ENCODE results near the gene DAB1.

DAB1 gene

DNA sequence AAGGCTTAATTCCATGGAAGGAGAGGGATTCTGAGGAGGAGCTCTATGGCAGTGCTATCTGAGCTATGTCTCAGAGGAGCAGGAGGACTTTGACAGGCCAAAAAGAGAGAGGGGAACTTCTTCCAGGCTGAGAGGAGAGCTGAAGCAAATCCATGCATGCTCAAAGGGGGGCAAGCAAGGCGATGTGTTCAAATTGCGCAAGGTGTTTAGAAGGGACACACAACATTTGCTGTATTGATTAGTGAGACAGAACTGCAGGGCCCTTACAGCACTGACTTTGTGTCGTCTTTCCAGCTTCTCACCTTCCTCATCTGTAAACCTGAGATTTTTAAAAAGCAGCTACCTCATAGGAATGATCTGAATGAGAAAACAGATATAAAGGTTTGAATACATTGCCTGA, 145.3 kb downstream of the DAB1 start:
- no peak for TF ChIP-seq ZNF274 (IDR thresholded peaks at IDR 0.05; ENCODE audit: low read depth, low read length)
- TF ChIP-seq YY1 (IDR thresholded peaks at IDR 0.05; ENCODE audit: insufficient read depth, insufficient read length), result no peak

DNA sequence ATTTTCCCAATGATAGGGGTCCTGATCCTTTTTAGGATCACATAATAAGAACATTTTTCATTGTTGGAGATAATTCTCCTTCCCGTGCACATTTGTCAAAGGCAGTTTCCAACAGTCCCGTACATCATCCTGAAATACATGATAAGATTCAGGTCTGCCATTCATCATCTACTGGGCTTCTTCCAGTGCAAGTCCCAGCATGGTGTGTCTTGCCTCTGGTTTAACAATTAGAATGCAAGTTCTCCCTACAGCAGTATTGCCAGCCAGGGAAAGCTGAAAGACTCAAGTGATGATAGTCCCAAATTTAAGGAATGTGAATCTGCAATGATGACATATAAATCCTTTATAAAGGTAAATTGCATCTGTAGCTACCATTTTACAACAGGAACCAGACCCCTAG, 146.2 kb downstream of the DAB1 start:
- no peak overlapping the region for H3K9ac ChIP-seq (ENCODE audit: insufficient read length, low read depth)
- TF ChIP-seq YY1 (IDR thresholded peaks at IDR 0.05; ENCODE audit: insufficient read depth, insufficient read length) (no peak), SUZ12 (IDR thresholded peaks at IDR 0.05; ENCODE audit: extremely low read depth, insufficient read depth, insufficient read length) (no peak), ZNF274 (IDR thresholded peaks at IDR 0.05; ENCODE audit: low read depth, low read length) (no peak)
- H3K4me3 ChIP-seq (ENCODE audit: insufficient read length, low read depth), result no peak overlapping the region
- no peaks in the 10 kb centered on the region for H3K36me3 ChIP-seq (ENCODE audit: insufficient read depth, insufficient read length, low read length)
- no peaks in the 10 kb centered on the region for H3K27me3 ChIP-seq (ENCODE audit: insufficient read depth, insufficient read length)
- H3K9me3 ChIP-seq (ENCODE audit: insufficient read depth, low read length), result no peaks in the 10 kb centered on the region
- no peaks in the 10 kb centered on the region for H3K4me1 ChIP-seq (ENCODE audit: insufficient read depth, insufficient read length)
- DNase-seq (ENCODE audit: low read depth, low spot score), result no peak

More for the DNA sequence above, 145.3 kb downstream of the DAB1 start:
- Histone ChIP-seq H3K27me3 (ENCODE audit: insufficient read depth, insufficient read length) (no peaks in the 10 kb centered on the region), H3K4me3 (ENCODE audit: insufficient read length, low read depth) (no peak overlapping the region), H3K9ac (ENCODE audit: insufficient read length, low read depth) (no peak overlapping the region), H3K36me3 (ENCODE audit: insufficient read depth, insufficient read length, low read length) (no peaks in the 10 kb centered on the region), H3K9me3 (ENCODE audit: insufficient read depth, low read length) (no peaks in the 10 kb centered on the region), H3K4me1 (ENCODE audit: insufficient read depth, insufficient read length) (no peaks in the 10 kb centered on the region)
- no peak for DNase-seq (ENCODE audit: low read depth, low spot score)

DNA sequence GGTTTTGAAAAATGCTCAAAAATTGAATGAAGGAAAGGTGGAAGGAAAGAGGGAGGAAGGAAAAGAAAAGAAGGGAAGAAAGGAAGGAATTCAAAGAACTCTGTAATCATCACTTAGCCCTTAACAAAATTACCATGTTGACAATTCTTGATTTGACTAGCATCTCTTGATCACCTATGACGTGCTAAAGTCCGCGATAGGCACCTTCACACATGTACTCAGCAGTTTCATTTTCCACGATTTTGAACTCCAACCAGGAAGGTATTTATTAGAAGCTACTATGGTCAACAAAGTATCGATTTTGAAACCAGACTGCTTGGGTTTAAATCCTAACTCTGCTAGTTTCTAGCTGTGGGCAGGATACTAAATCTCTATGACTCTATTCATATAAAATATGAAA, 146.9 kb downstream of the DAB1 start:
- TF ChIP-seq ZNF274 (IDR thresholded peaks at IDR 0.05; ENCODE audit: low read depth, low read length) (no peak), SUZ12 (IDR thresholded peaks at IDR 0.05; ENCODE audit: extremely low read depth, insufficient read depth, insufficient read length) (no peak), YY1 (IDR thresholded peaks at IDR 0.05; ENCODE audit: insufficient read depth, insufficient read length) (no peak)
- H3K4me1 ChIP-seq (ENCODE audit: insufficient read depth, insufficient read length), result no peaks in the 10 kb centered on the region
- no peaks in the 10 kb centered on the region for H3K27me3 ChIP-seq (ENCODE audit: insufficient read depth, insufficient read length)
- DNase-seq (ENCODE audit: low read depth, low spot score), result no peak
- H3K36me3 ChIP-seq (ENCODE audit: insufficient read depth, insufficient read length, low read length), result no peaks in the 10 kb centered on the region
- no peaks in the 10 kb centered on the region for H3K9me3 ChIP-seq (ENCODE audit: insufficient read depth, low read length)
- no peak overlapping the region for H3K4me3 ChIP-seq (ENCODE audit: insufficient read length, low read depth)
- H3K9ac ChIP-seq (ENCODE audit: insufficient read length, low read depth), result no peak overlapping the region

DNA sequence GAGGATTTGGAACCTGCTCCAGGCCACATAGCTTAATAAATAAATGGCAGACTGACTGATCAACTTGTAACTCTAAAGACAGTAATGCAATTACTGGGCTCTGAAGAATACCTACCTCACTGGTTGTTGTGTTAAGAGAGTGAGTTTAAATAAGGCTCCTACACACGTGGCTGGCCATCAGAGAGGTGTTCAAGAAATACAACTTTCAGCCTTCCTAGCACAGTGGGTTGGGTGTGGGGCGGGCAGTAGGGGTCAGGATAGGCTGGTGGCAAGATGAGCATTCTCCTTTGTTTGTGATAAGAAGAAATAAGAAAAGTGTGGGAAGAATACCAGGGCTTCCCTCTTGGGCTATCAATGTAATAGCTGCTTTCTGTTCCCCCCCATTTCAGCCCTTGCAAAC, 151.3 kb downstream of the DAB1 start:
- TF ChIP-seq SUZ12 (IDR thresholded peaks at IDR 0.05; ENCODE audit: extremely low read depth, insufficient read depth, insufficient read length), result no peak

DNA sequence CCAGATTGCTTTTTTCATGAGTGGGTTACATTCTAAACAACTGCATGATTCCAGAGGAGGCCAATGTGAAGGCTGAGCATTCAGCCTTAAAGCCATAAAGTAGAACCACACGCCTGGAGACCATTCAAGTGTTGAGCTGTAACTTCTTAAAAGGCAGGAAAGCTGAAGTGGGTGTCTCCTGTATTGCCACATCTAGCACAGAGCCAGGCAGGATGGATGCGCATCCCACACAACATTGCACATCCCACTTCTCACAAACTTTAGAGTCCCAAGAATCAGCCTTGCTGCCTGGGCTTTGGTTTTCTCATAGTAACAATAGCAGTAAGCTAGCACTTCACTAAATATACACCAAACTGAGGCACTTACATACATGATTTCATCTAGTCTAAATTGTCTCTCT, 151.7 kb downstream of the DAB1 start:
- Histone ChIP-seq H3K27me3 (ENCODE audit: insufficient read depth, insufficient read length) (no peaks in the 10 kb centered on the region), H3K4me1 (ENCODE audit: insufficient read depth, insufficient read length) (no peaks in the 10 kb centered on the region), H3K9ac (ENCODE audit: insufficient read length, low read depth) (no peak overlapping the region), H3K9me3 (ENCODE audit: insufficient read depth, low read length) (no peaks in the 10 kb centered on the region), H3K36me3 (ENCODE audit: insufficient read depth, insufficient read length, low read length) (no peaks in the 10 kb centered on the region), H3K4me3 (ENCODE audit: insufficient read length, low read depth) (no peak overlapping the region)
- TF ChIP-seq ZNF274 (IDR thresholded peaks at IDR 0.05; ENCODE audit: low read depth, low read length) (no peak), YY1 (IDR thresholded peaks at IDR 0.05; ENCODE audit: insufficient read depth, insufficient read length) (no peak), SUZ12 (IDR thresholded peaks at IDR 0.05; ENCODE audit: extremely low read depth, insufficient read depth, insufficient read length) (no peak)
- DNase-seq (ENCODE audit: low read depth, low spot score), result no peak

More for the DNA sequence above, 151.3 kb downstream of the DAB1 start:
- no peaks in the 10 kb centered on the region for H3K9me3 ChIP-seq (ENCODE audit: insufficient read depth, low read length)
- H3K4me1 ChIP-seq (ENCODE audit: insufficient read depth, insufficient read length), result no peaks in the 10 kb centered on the region
- no peaks in the 10 kb centered on the region for H3K27me3 ChIP-seq (ENCODE audit: insufficient read depth, insufficient read length)
- no peak overlapping the region for H3K4me3 ChIP-seq (ENCODE audit: insufficient read length, low read depth)
- no peaks in the 10 kb centered on the region for H3K36me3 ChIP-seq (ENCODE audit: insufficient read depth, insufficient read length, low read length)
- H3K9ac ChIP-seq (ENCODE audit: insufficient read length, low read depth), result no peak overlapping the region
- DNase-seq (ENCODE audit: low read depth, low spot score), result no peak

DNA sequence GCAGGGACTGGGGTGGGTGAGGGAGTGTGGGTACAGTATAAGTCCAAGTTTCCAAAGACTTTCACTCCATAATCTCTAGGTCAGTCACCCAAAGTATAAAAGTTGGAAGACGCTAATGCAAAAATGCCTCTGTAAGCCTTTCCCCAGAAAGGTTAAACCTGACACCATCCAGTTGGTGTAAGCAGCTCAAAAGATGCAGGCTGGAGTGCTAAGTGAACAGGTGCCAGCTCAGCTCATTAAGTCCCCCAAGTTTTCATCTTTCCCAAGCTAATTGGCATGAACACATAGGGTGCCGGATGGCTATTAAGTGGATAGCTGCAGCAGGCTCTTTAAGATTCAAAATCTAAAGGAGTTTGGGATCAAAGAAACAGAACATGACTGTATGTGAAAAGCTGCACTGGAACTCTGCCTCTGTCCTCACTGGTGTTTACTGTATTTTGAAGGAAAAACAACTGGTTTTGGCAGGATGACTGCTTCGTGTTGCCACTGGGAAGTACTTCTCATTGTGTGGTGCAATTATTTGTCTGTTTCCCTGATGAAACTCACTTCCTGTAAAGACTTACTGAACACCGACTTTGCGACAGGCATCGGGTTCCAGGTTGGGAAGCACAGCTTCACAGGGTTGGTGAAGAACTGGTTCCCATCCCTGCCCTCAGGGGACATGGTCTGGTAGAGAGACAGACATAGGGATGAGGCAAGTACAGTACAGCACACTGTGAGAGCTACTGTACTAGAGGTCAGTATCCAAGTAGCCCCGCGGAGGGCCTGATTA, 152.7 kb downstream of the DAB1 start:
- DNase-seq (ENCODE audit: low read depth, low spot score), result no peak
- H3K27me3 ChIP-seq (ENCODE audit: insufficient read depth, insufficient read length), result no peaks in the 10 kb centered on the region
- H3K4me3 ChIP-seq (ENCODE audit: insufficient read length, low read depth), result no peak overlapping the region
- H3K36me3 ChIP-seq (ENCODE audit: insufficient read depth, insufficient read length, low read length), result no peaks in the 10 kb centered on the region
- no peak overlapping the region for H3K9ac ChIP-seq (ENCODE audit: insufficient read length, low read depth)
- H3K4me1 ChIP-seq (ENCODE audit: insufficient read depth, insufficient read length), result no peaks in the 10 kb centered on the region
- no peaks in the 10 kb centered on the region for H3K9me3 ChIP-seq (ENCODE audit: insufficient read depth, low read length)
- TF ChIP-seq SUZ12 (IDR thresholded peaks at IDR 0.05; ENCODE audit: extremely low read depth, insufficient read depth, insufficient read length) (no peak), ZNF274 (IDR thresholded peaks at IDR 0.05; ENCODE audit: low read depth, low read length) (no peak), YY1 (IDR thresholded peaks at IDR 0.05; ENCODE audit: insufficient read depth, insufficient read length) (no peak)

DNA sequence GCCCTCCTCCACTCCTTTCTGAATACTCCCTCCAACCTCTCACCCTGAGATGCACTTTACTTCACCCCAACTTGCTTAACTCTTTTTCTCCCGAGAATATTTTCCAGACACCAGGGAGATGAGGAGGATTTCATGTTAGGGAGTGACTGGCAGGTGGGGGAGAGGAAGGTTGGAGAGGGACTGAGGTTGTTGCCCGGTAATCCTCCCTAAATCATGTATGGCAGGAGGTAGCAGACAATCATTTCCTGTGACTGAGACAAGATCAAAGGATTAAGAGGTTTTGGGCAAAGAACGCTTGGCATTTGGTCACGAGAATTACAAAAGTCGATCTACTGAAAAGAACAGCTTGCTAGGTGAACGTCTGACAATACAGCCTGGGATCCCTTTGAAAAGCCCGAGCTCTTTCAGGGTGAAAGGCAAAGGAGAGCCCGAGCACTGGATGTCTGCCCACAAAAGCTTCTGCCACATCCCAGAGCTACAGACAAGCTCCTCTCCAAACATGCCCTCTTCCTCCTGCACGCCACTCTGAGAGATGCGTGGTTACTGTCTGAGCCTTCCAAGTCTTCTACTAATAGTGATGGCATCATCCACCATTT, 154.1 kb downstream of the DAB1 start:
- DNase-seq (ENCODE audit: low read depth, low spot score), result no peak

More for the DNA sequence above, 154.1 kb downstream of the DAB1 start:
- TF ChIP-seq YY1 (IDR thresholded peaks at IDR 0.05; ENCODE audit: insufficient read depth, insufficient read length) (no peak), SUZ12 (IDR thresholded peaks at IDR 0.05; ENCODE audit: extremely low read depth, insufficient read depth, insufficient read length) (no peak), ZNF274 (IDR thresholded peaks at IDR 0.05; ENCODE audit: low read depth, low read length) (no peak)
- Histone ChIP-seq H3K4me3 (ENCODE audit: insufficient read length, low read depth) (no peak overlapping the region), H3K27me3 (ENCODE audit: insufficient read depth, insufficient read length) (no peaks in the 10 kb centered on the region), H3K4me1 (ENCODE audit: insufficient read depth, insufficient read length) (no peaks in the 10 kb centered on the region), H3K36me3 (ENCODE audit: insufficient read depth, insufficient read length, low read length) (no peaks in the 10 kb centered on the region), H3K9ac (ENCODE audit: insufficient read length, low read depth) (no peak overlapping the region), H3K9me3 (ENCODE audit: insufficient read depth, low read length) (no peaks in the 10 kb centered on the region)
